Hematopoietic multipotent progenitor cell treated with erythropoietin and hydrocortisone succinate and interleukin-3 and kit ligand, for 8 days (in vitro differentiated cells): ENCODE results near the gene PGM2.
"Not testable (repeated sequence)": the region's sequence is repeated elsewhere in the genome, so short reads cannot be mapped to it uniquely, and the experiment has no call there.

Experiments used
- DNase-seq: peaks from one replicate; pipeline ENCODE4 v3.0.0-alpha.2; 2015

Gene PGM2

GRCh38 chr4:37820458-37820857 is 6.0 kb upstream of the PGM2 start:
- DNase-seq: not testable (repeated sequence)

GRCh38 chr4:37821953-37822605 is 4.4 kb upstream of the PGM2 start:
- no peak for DNase-seq

GRCh38 chr4:37825501-37825900 is 985 bp upstream of the PGM2 start:
- DNase-seq: peak; percentile 46

- no peak for DNase-seq
Measured at GRCh38 chr4:37825968-37826294, 555 bp upstream of the PGM2 start.

GRCh38 chr4:37827030-37827685 is 672 bp downstream of the PGM2 start:
- DNase-seq: no peak

- no peak for DNase-seq
Measured at GRCh38 chr4:37827802-37828321, 1.4 kb downstream of the PGM2 start.

GRCh38 chr4:37828843-37829242 is 2.4 kb downstream of the PGM2 start:
- DNase-seq: no peak

GRCh38 chr4:37830640-37831039 is 4.2 kb downstream of the PGM2 start:
- DNase-seq: no peak

GRCh38 chr4:37835031-37835430 is 8.5 kb downstream of the PGM2 start:
- DNase-seq: no peak

GRCh38 chr4:37835806-37836205 is 9.3 kb downstream of the PGM2 start:
- no peak for DNase-seq

GRCh38 chr4:37836274-37836673 is 9.8 kb downstream of the PGM2 start:
- no peak for DNase-seq

- no peak for DNase-seq
Measured at GRCh38 chr4:37836838-37837440, 10.5 kb downstream of the PGM2 start.

- peak; percentile 49 for DNase-seq
Measured at GRCh38 chr4:37837446-37837845, 11.0 kb downstream of the PGM2 start.

GRCh38 chr4:37839426-37839825 is 12.9 kb downstream of the PGM2 start:
- DNase-seq: no peak

GRCh38 chr4:37844204-37844603 is 17.7 kb downstream of the PGM2 start:
- no peak for DNase-seq

- DNase-seq: no peak
Measured at GRCh38 chr4:37845201-37845600, 18.7 kb downstream of the PGM2 start.

- no peak for DNase-seq
Measured at GRCh38 chr4:37847311-37847884, 20.9 kb downstream of the PGM2 start.

- no peak for DNase-seq
Measured at GRCh38 chr4:37852376-37852775, 25.9 kb downstream of the PGM2 start.

GRCh38 chr4:37858112-37858511 is 31.6 kb downstream of the PGM2 start:
- no peak for DNase-seq

GRCh38 chr4:37858872-37859271 is 32.4 kb downstream of the PGM2 start:
- no peak for DNase-seq

GRCh38 chr4:37860266-37860665 is 33.8 kb downstream of the PGM2 start:
- no peak for DNase-seq

GRCh38 chr4:37862961-37863360 is 36.5 kb downstream of the PGM2 start:
- DNase-seq: no peak

GRCh38 chr4:37864786-37865185 is 38.3 kb downstream of the PGM2 start:
- no peak for DNase-seq

- DNase-seq: no peak
Measured at GRCh38 chr4:37865450-37865849, 39.0 kb downstream of the PGM2 start.
